Daoy (cell line): Measurements from ENCODE around the gene MMAB. TPM values are rescaled to one million over a fixed set of nuclear protein-coding genes. Genes with fewer than 3 reads are reported as not detected.

Experiments
- DNase-seq: peaks from one replicate; pipeline ENCODE4 v3.0.0-alpha.2; 2015; ENCODE audit warnings: low read depth
- total RNA-seq: library from RNA; depleted of rRNA; stranded (reverse); fragments of >200 nt; shearing (Covaris generic); gene quantifications from 2 replicates; pipeline ENCODE4 v1.2.3, GENCODE V29; 2014

MMAB gene
- total RNA-seq, 1 experiment from 2014 or later = 24.5 TPM

DNA sequence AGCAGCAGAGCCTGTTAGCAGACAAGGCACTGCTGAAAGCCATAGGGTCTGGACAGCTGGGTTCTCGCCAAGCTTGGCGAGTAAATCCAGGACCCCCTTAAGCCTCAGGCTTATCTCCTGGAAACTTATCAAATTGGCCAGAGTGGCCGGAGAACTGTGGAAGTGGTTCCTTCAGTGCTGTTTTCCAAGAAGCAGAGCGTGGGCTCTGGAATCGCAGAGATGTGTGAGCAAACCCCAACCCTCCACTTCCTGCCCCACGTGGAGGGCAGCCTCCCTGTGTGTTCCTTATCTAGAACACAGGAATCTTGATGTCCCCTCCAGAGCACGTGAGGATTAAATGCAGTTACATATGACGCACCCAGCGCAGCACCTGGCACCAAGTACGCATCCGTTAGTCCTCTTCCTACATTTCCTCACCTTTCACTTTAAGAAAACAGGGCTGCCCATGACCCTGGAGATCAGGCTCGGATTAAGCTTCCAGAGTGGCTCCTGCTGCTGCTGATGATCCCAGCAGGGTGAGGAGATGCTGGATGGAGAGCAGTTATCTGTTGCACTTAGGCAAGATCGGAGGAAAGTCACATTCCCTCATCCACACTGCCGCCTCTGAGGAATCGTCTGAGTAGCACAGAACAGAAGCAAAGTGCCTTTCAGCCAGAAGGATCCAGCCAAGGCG is 35.0 kb downstream of the MMAB start:
- DNase-seq = no peak

DNA sequence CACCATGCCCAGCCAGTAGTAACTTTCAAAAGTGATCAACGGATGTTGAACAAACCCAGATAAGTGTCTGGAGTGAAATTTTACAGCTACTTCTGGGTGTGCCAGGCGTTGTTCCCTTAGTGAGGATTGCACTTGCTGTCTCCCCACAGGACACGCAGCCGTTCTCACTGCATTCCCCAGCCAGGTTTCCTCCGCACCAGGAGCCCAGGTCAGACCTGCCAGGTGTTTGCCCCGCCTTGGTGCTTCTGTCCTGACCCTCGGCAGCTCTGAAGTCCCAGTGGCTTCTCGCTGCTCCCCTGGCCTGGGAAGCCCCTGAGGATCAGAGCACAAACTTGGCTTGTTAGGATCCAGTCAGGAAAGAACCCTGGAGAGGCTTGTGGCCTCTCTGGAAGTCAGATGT is 36.2 kb downstream of the MMAB start:
- DNase-seq = no peak

DNA sequence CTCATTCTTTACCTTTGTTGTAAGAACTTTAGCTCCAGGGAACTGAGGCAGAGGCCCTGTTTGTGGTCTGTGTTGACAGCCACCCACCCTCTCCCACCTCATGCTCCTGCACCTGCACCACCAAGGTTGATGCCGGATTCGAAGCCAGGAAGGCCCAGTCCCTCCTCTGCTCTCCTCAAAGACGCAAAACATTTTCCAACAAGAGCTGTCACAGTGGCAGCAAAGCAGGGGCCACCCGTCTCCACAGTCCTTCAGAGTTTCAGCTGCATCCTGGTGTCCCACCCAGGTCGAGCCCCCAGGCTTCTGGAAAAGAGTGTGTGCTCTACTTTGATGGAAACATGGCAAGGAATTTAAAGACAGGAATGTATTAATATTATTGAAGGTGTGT is 37.4 kb downstream of the MMAB start:
- no peak for DNase-seq

DNA sequence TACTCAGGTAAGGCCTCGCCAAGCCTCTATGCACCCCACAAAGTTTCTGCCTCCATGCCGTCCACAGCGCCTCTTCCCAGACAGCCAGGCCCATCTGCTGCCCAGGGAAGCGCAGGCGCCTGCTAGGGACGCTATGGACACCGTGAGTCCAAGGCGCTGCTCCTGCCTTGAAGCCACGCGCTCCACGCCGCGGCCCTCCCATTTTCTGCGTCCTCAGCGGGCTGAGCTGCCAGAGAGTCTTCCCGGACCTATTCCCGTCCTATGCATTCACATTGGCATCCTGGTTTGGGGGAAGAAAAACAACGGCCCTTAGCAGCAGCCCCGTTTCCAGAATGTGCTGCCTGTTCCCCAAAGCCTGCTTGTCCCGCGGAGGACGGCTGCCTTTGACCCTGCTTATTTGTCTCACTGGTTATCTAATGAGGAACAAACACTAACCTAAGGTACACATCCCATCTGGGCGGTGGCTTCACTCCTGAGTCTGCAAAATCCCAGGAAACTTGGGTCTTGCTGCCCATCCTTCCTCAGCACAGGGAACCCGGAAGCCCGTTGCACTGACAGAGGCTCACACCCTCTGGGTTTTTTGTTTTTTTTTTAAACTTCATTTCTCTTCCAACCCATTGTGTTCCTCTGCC is 38.0 kb downstream of the MMAB start:
- no peak for DNase-seq

DNA sequence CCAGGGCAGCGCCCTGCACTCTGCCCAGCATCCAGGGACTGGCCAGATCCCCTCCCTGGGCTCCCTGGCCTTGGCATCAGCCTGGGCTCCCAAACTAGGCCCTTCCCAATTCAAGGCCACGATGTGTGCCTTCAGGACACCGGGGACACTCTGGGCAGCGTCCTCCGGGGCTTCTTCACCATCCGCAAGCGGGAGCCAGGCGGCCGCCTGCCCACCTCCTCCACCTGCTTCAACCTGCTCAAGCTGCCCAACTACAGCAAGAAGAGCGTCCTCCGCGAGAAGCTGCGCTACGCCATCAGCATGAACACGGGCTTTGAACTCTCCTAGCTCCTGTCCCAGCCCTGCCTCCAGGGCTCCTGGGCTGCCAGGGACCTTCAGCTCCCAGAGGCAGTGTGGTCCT is 38.8 kb downstream of the MMAB start:
- no peak for DNase-seq

DNA sequence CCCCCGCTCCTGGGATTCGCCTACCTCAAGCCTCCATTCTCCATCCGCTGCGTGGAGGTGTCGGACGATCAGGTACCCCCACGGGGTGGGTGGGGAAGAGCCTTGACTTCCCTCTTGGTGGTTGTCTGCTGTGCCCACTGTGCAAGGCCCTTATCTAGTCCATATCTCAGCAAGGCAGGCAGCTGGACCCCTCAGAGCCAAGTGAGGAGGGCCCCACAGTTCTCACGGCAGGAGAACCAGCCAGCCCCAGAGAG is 39.9 kb downstream of the MMAB start:
- no peak for DNase-seq

DNA sequence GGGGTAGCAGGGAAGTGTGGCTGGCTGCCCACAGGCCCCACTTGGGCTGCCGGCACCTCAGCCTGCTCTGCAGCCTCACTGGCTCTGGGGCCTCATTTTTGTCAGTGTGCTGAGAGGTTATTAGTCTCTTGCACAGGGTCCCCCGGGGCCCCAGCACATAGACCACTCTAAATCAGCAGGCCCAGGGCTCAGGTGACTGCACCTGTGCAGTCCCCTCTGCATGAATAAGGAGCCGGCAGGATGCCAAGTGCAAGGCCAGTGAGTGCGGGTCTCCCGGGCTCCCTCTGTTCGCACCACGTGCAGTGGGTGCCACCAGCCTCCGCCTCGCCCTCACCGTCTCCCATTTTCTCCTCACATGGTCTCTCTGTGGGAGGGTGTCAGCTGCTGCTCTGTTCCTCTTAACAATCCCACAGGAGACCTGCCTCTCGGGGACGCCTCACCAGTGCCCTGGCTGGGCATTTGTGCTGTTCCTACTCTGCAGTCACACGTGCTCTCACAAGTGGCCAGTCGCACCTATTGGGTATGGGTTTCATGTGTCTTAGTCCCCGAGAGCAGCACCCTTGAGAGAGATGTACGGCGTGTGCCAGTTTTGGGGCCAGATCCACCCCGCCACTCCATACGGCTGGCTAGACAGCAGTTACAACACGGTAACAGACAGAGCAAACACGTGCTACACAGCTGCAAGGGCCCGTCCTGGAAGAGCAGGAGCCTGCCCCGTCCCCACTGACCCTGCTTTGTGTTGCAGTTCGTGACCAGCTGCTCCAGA is 40.4 kb downstream of the MMAB start:
- DNase-seq = no peak

DNA sequence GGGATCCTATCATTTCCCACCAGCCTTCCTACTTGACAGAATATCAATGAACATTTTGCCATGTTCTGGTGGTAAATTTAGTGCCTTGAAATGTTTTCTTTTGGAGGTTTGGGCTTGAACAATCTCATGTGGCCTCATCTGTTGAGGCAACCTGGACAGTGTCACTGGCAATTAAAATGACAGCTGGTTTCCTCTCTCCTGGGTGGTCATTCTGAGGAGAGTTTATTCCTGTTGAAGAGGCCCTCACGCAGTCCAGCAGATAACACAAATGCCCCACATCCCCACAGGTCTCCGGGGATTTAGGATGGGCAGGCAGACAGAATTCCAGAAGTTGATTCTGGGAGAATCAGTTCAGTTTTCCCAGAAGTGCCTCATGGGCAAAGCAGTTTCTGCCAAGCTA is 41.9 kb downstream of the MMAB start:
- DNase-seq = no peak

DNA sequence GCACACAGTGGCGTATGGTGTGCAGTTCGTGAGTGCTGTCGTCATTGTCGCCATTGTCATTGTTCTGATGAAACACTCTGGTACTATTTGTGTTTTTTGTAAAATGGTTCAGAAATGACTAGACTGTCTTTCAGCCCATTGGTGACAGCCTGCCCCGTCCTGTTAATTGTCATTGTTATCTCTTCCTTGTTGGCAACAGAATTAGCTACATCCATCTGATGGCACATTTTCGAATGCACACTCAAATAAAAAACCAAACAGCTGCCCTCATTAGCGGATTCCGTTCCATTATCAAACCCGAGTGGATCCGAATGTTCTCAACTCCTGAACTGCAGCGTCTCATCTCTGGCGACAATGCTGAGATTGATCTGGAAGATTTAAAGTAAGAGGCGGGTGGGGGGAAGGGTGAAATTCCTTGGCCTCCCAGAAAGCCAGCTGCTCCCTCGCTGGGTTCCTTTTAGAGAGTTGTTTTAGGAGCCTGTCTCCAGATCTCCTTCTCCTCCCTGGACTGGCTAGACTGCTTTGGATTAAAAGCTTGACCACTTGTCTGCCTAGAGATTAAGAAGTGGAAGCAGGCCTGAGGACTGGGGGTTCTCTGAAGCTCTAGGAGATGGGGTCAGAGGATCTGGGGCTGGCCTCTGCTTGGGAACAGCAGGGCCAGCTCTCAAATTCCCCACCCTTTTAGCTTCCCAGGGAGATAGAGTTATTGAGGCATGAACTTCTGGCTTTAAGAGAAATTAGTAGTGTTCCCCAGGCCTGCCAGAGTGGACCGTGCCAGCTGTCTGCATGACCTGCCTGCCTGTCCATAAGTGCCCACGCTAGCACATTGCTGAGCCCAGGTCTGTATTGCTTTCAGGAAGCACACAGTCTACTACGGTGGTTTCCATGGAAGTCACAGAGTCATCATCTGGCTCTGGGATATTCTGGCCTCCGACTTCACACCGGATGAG is 43.3 kb downstream of the MMAB start:
- no peak for DNase-seq

DNA sequence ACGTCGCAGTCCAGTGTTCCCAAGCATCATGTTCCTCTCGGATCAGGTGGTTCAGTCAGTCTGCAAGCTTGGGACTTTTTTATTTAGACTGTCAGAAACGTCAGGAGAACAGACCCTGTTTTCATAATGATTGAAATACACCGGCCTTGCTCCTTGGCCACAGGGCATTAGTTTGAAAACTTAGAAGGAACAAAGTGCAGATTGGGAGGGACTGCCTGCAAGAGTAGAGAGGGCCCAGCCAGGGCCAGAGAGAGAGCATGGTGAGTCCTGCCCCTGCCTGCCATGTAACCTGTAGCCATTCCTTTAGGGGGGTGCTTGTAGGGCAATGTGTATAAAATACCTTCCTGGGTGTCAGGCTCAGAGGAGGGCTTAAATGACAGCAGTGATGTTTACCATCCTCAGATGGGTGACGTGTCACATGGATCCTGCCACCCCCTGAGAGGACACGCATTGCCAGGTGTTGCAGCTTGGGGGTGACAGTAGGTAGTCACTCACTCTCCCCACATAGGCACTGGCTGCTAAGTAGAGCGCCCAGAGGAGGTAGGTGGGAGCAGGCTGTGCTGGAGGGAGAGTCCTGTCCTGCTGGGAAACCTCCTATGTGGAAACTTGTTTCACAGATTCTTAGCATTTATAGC is 45.7 kb downstream of the MMAB start:
- no peak for DNase-seq

DNA sequence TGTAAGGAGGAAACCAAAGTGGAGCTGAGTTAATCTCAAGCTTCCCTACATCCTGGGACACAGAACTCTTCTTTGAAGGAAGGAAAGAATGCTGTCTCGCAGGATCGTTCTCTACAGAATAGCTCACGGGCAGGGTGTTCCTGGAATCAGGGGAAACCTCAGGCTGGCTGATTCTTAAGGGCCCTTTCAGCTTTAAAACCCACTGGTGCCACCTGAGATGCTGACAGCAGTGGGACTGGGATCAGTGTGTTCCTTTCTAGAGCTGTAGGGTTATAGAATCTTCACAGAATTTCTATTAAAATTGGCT is 48.1 kb downstream of the MMAB start:
- no peak for DNase-seq

DNA sequence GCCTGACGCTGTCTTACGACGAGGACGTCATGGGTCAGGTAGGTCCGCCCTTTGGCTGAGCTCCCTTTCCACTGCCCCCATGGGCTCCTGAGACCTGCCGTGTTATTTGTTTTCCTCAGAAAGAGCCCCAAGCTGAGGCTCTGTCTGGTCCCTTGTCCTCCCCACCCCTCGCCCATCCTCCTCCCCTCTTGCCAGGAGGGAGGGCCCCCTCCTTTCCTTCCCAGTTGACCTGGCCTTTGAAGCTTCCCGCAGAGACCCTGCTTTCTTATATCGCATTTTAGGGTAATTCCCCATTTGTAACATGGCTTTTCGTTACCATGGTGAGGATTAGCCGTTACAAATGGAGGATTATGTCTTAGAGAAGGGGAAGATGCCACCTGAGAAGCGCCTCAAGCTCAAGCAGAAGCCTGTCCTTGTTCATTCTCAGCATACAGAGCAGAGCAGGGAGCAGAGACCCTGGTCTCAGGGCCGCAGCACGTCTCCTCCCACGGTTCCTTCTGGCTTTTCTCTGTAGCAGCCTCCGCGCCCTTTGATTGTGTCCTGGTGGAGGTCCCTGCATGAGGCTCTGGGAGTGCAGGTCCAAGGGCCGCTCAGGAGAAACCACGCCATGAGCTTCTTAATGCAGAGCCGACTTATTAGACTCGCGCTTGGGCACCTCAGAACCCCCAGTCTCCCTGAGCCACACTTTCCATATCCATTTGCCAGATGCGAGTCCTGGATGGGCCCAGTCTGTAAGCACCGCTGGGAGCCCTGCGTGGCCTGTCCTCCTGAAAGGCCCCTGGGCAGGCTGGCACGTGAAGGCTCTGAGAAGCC is 48.6 kb downstream of the MMAB start:
- DNase-seq = no peak

DNA sequence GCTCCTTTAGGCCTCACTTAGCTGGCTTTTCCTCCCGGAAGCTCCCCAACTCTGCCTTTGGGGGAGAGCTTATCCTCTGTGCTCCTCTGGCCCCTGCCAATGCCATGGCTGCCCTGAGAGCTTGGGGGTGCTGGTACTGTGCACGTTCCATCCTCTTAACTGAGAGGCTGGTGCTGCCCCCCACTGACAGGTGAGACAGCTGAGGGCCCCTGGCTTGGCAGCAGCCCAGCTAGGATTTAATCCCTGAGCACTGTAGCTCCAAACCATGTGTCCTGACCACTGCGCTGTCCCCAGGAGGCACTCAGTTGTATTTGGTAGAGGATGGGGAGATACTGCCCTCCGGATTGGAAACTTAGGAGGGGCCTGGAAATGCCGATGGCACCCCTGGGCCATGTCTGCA is 49.8 kb downstream of the MMAB start:
- DNase-seq = no peak

DNA sequence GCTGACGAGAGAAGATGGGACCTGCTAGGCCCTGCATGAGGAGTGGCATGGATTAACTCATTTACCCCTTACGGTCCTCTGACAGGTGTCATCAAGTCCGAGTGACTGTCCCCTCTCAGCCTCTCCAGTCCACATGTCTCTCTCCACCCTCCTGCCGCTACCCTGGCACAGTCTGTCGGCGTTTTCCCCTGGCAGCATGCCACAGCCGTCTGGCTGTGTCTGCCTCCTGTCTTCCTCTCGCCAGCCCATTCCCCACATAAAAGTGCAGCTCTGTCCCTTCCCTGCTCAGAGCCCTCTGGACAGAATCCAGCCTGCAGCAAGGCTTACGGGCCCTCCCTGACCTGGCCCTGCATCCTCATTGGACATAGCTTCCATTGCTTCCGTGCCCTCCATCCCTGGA is 50.2 kb downstream of the MMAB start:
- DNase-seq = no peak

DNA sequence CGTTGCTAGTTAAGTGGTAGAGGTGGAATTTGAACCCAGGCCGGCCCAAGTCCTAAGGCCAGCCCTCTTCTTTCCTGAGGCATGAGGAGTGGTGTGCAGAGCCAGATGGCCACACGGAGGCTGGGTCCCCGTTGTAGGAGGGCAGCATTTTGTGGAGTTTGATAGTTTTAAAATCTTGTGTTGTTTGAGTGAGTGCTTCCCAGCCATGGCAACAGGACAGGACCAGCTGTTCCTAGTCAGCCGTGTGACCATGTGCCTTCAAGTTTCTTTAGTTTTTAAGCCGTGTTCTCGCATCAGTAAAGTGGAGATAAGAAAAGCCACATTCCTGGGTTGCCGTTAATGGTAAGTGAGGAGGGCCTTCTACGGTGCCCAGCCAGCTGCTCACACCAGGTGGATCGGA is 51.5 kb downstream of the MMAB start:
- no peak for DNase-seq

DNA sequence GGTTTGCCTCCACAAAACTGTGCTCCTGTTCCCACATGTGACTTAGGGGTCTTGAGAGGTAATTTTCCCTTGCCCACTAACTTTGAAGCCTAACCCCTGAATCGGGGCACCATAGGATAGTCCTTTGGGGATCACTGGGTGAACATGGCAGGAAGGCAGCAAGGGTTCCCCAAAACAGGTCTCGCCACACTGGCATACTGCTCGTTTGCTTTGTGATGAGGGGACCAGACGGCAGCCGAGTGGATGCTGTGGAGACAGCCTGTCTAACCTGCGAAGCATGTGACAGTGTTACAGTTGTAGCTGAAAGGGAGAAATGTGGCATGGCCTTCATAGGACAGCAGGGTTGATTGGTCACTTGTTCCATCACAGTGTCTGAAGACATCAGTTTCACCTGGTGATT is 53.5 kb downstream of the MMAB start:
- no peak for DNase-seq

DNA sequence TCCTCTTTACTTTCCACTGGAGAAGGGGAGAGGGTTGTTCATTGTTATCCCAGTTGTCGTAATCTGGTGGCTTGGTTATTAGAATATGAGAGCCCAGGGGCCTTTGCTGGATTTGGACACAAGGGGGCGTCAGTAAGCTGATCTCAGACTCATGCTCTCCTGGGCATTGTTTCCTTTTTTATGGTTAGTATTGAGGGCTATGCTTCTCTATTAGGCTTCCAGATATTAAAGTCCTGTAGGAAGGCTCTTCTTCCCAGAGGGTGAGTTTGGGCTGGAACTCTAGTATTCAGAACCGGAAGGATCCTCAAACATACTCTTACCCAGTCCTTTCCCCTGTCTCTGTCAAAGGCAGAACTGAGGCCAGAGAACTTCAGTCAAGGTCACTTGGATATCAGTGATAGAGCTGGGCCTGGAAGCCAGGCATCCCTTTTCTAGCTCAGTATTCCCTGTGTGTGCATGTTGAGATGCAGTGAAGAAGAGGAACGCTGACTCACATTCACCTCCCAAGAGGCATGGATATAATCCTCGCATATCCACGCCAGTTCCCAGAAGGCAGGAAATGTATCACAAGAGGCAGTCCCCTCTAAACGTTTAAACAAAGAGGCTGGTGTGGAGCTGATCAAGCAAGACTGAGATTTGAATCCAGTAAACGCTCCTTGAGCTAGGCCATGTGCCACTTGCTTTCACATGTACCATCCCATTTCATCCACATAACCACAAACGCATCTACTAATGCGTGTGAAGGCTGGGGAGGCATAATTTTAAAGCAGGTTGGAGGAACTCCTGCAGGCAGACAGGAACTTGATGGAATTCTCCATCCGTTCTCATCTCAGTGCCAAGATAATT is 54.3 kb downstream of the MMAB start:
- peak; percentile 85 for DNase-seq

DNA sequence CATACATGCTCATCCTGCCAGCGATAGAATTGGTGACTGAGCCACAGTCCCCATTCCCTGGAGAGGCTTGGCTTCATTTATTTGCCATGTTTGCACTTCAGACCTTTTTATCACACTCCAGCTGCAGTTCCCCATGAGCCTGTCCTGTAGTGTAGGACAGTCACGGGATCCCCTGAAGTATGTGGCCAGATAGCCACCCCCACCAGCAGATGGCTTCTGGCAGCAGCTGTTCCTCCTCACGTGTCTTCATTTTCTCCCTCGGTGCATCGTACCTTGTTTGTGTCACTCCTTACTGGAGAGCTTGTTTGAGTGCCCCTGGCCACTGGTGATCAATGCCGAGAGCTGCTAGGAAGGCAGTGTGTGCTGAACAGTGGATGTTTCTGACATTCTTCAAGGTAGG is 55.7 kb downstream of the MMAB start:
- DNase-seq = no peak

DNA sequence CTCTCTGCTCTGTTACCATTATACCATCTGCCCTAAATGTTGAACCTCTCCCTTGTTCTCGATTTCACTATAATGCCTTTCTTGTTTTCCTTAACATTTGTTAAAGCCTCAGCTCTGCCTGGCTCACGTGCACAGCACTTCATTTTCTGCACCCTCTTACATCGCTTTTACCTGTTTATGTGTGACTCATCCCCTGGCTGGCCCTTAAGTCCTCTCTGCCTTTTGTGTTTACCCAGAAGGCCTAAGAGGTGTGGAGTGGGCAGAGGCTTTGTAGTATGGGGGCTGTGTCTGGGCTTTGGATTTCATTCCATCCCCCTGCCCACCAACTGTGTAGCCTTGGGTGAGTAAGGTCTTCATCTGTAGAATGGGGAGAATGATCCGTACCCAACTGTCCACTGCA is 59.3 kb downstream of the MMAB start:
- no peak for DNase-seq

DNA sequence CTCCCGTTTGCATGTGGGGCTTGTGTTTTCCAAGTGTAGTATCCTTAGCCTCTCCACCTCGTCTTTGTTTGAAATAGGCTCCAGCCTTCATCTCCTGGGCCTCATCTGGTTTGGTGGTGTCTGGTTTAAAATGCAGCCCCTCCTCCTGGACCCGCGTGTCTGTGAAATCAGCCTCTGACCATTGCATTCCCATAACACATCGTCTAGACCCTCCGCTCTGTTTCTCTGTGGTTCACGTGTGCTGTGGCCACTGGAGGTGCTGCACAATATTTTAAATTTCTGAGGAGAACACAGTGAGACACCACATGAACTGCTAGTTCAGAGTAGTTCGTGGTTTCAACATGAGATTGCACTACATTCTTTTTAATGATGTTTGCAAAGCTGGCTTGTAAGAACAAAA is 60.3 kb downstream of the MMAB start:
- DNase-seq = no peak
